ENCODE data around the gene TCHP.
A peak's percentile ranks its signal among the peaks of the same experiment; 100 is the strongest.

Gene TCHP

GRCh38 chr12:109878247-109878625, 21.8 kb upstream of the TCHP start:
- Histone ChIP-seq H3K4me1 (ENCODE audit: insufficient read depth, low read length) (peaks cover 31% of the 10 kb centered on the region), H4K20me1 (ENCODE audit: insufficient read depth, low read length) (peaks cover 18% of the 10 kb centered on the region; the same call in 1 of the 2 replicates), H3K36me3 (ENCODE audit: insufficient read depth, low read length) (no peaks in the 10 kb centered on the region), H2AFZ (ENCODE audit: low read depth, low read length) (no peak overlapping the region), H3K27me3 (ENCODE audit: insufficient read depth, low read length, poor library complexity) (no peaks in the 10 kb centered on the region), H3K9ac (ENCODE audit: low read depth, low read length) (no peak overlapping the region), H3K27ac (ENCODE audit: low read length) (no peak overlapping the region), H3K4me2 (ENCODE audit: insufficient read depth, low read length) (peak overlapping the region; percentile 99), H3K9me3 (ENCODE audit: insufficient read depth, low read length, severe bottlenecking) (no peaks in the 10 kb centered on the region), H3K79me2 (ENCODE audit: insufficient read depth, low read length) (peaks cover 38% of the 10 kb centered on the region), H3K4me3 (ENCODE audit: low read depth in 1 of 2, low read length in 2 of 2) (no peak overlapping the region)
- no peak for TF ChIP-seq CTCF (IDR thresholded peaks at IDR 0.05; ENCODE audit: borderline replicate concordance, extremely low read depth, low read length, poor library complexity, severe bottlenecking)
- ATAC-seq (ENCODE audit: insufficient read depth, low read depth) (no peak), DNase-seq (no peak)

- Histone ChIP-seq H3K4me1 (ENCODE audit: insufficient read depth, low read length) (peaks cover 31% of the 10 kb centered on the region), H4K20me1 (ENCODE audit: insufficient read depth, low read length) (peaks cover 16% of the 10 kb centered on the region; the same call in 1 of the 2 replicates), H3K79me2 (ENCODE audit: insufficient read depth, low read length) (peaks cover 37% of the 10 kb centered on the region), H3K4me2 (ENCODE audit: insufficient read depth, low read length) (peak overlapping the region; percentile 99), H3K9me3 (ENCODE audit: insufficient read depth, low read length, severe bottlenecking) (no peaks in the 10 kb centered on the region), H3K27me3 (ENCODE audit: insufficient read depth, low read length, poor library complexity) (no peaks in the 10 kb centered on the region), H3K36me3 (ENCODE audit: insufficient read depth, low read length) (no peaks in the 10 kb centered on the region), H3K9ac (ENCODE audit: low read depth, low read length) (peak overlapping the region; percentile 63), H3K4me3 (ENCODE audit: low read depth in 1 of 2, low read length in 2 of 2) (peak overlapping the region in 1 of 2 experiments; percentile 84; a peak in 2 of 4 replicates), H2AFZ (ENCODE audit: low read depth, low read length) (peak overlapping the region; percentile 92; the same call in 1 of the 2 replicates), H3K27ac (ENCODE audit: low read length) (no peak overlapping the region; the same call in 1 of the 2 replicates)
- DNase-seq: no peak
- TF ChIP-seq CTCF (IDR thresholded peaks at IDR 0.05; ENCODE audit: borderline replicate concordance, extremely low read depth, low read length, poor library complexity, severe bottlenecking): no peak
- no peak for TF ChIP-seq EZH2 (IDR thresholded peaks at IDR 0.05; ENCODE audit: borderline replicate concordance, low read depth, low read length, severe bottlenecking)
- ATAC-seq (ENCODE audit: insufficient read depth, low read depth): no peak
These were observed 21.3 kb upstream of the TCHP start for GRCh38 chr12:109878749-109879148.

- Histone ChIP-seq H2AFZ (ENCODE audit: low read depth, low read length) (peak overlapping the region; percentile 92), H3K27me3 (ENCODE audit: insufficient read depth, low read length, poor library complexity) (no peaks in the 10 kb centered on the region), H3K9ac (ENCODE audit: low read depth, low read length) (peak overlapping the region; percentile 63), H3K27ac (ENCODE audit: low read length) (peak overlapping the region; percentile 60), H4K20me1 (ENCODE audit: insufficient read depth, low read length) (peaks cover 12% of the 10 kb centered on the region; the same call in 1 of the 2 replicates), H3K4me3 (ENCODE audit: low read depth in 1 of 2, low read length in 2 of 2) (peak overlapping the region; percentile 51 to 84), H3K79me2 (ENCODE audit: insufficient read depth, low read length) (peaks cover 34% of the 10 kb centered on the region), H3K4me1 (ENCODE audit: insufficient read depth, low read length) (peaks cover 31% of the 10 kb centered on the region), H3K4me2 (ENCODE audit: insufficient read depth, low read length) (peak overlapping the region; percentile 99), H3K9me3 (ENCODE audit: insufficient read depth, low read length, severe bottlenecking) (no peaks in the 10 kb centered on the region), H3K36me3 (ENCODE audit: insufficient read depth, low read length) (no peaks in the 10 kb centered on the region)
- TF ChIP-seq EZH2 (IDR thresholded peaks at IDR 0.05; ENCODE audit: borderline replicate concordance, low read depth, low read length, severe bottlenecking): no peak
- ATAC-seq (ENCODE audit: insufficient read depth, low read depth) (no peak), DNase-seq (no peak)
These were observed 20.6 kb upstream of the TCHP start for GRCh38 chr12:109879351-109880042.

- DNase-seq (peak; percentile 88), ATAC-seq (ENCODE audit: insufficient read depth, low read depth) (peak; percentile 95)
- peak within 1 kb of the TSS; percentile 99 for H3K4me2 ChIP-seq (ENCODE audit: insufficient read depth, low read length)
- H3K27ac ChIP-seq (ENCODE audit: low read length): peak within 1 kb of the TSS; percentile 60
- no peaks in the 10 kb centered on the region for H3K27me3 ChIP-seq (ENCODE audit: insufficient read depth, low read length, poor library complexity)
- H3K4me3 ChIP-seq (ENCODE audit: low read depth in 1 of 2, low read length in 2 of 2): peak within 1 kb of the TSS; percentile 51 to 84
- peak; percentile 78 for TF ChIP-seq CTCF (IDR thresholded peaks at IDR 0.05; ENCODE audit: borderline replicate concordance, extremely low read depth, low read length, poor library complexity, severe bottlenecking)
- no peak for TF ChIP-seq EZH2 (IDR thresholded peaks at IDR 0.05; ENCODE audit: borderline replicate concordance, low read depth, low read length, severe bottlenecking)
- H3K9me3 ChIP-seq (ENCODE audit: insufficient read depth, low read length, severe bottlenecking): no peaks in the 10 kb centered on the region
- H4K20me1 ChIP-seq (ENCODE audit: insufficient read depth, low read length): peaks cover 9% of the 10 kb centered on the region; the same call in 1 of the 2 replicates
- peaks cover 30% of the 10 kb centered on the region for H3K79me2 ChIP-seq (ENCODE audit: insufficient read depth, low read length)
- H2AFZ ChIP-seq (ENCODE audit: low read depth, low read length): peak within 1 kb of the TSS; percentile 98
- H3K36me3 ChIP-seq (ENCODE audit: insufficient read depth, low read length): no peaks in the 10 kb centered on the region
- peak within 1 kb of the TSS; percentile 63 for H3K9ac ChIP-seq (ENCODE audit: low read depth, low read length)
- peaks cover 31% of the 10 kb centered on the region for H3K4me1 ChIP-seq (ENCODE audit: insufficient read depth, low read length)
These were observed 19.8 kb upstream of the TCHP start, which contains the start of gene GLTP for GRCh38 chr12:109880043-109880931. Gene GLTP, minus strand, starts transcription at chr12:109880541. Its CDS starts 167 bp downstream, at chr12:109880374.
